HG03565 (cell line): ENCODE measurements around the gene PCDH9.

Source experiments
- ATAC-seq: cut with Tn5 transposase; IDR thresholded peaks from one replicate; pipeline ENCODE4 v1.9.1; 2021; ENCODE audit warnings: mild to moderate bottlenecking, moderate library complexity; ENCODE audit not compliant: unreplicated experiment

Gene PCDH9

DNA sequence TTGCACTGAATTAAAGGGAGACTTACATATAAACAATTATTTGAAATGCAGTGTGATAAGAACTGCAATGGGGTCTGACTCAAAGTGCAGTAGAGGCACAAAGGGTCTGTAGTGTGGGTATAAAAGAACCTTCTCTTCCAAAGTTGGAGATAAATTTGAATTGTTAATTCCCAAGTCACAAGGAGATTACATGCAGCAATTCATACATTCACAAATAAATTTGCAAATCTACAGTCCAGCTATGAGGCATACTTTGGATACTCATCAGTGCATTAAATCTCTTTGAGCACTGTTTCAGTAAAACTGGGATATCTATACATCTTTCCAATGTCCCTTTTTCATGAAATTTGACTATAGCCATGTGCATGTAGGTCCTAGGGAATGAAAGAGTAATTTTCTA is 799.4 kb downstream of the PCDH9 start:
- no peak for ATAC-seq

DNA sequence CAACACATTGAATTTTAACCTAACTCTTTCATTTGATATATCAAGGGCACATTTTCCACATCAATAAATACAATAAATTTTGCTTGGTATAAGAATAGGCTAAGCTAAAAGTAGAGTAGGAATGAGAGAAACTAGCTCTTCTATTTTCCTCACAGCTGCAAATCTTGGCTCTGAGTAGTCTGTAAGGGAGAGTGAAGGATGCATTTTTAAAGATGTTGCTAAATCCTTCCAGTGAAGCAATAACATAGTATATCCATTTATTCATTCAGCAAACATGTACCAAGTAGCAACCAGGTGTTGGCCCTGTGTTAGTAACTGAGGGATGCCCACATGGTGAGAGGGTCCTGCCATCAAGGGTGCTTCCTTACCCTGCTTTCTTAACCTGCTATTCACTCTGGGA is 799.9 kb downstream of the PCDH9 start:
- ATAC-seq = no peak

DNA sequence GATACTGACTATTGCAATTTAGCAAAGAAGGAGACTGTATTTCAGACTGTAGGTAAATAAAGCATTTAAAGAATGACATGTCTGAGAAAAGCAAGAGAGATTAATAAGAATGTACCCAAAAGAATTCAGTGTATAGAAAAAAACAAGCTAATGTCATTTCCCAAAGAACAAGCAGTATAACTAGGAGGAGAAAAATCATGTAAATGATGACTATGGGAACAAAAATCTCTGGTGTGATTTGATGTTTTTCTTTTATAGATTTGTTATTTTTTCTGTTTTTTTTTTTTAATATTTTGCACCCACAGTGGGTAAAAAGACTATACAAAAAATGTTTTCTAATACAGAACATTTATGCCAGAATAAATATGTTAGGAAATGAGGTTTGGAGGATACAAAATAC is 801.0 kb downstream of the PCDH9 start:
- ATAC-seq = no peak

DNA sequence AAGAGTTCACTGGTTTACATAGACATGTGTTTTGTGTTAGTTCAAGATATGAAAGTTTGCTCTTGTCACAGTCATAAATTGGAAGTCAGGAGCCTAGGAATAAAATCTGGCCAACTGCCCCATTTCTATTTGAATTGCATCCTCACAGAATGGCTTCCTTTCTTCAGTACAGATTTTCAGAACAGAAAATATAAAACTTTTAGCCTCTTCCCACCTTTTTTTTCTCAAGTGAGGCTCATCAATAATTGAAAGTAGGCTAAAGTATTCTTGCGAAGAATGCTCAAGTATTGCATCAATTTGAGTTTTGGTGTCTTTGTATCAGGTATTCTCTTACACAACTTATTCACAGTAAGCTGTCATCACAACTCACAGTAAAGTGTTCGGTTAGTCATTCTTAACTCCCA is 802.7 kb downstream of the PCDH9 start:
- ATAC-seq = no peak

DNA sequence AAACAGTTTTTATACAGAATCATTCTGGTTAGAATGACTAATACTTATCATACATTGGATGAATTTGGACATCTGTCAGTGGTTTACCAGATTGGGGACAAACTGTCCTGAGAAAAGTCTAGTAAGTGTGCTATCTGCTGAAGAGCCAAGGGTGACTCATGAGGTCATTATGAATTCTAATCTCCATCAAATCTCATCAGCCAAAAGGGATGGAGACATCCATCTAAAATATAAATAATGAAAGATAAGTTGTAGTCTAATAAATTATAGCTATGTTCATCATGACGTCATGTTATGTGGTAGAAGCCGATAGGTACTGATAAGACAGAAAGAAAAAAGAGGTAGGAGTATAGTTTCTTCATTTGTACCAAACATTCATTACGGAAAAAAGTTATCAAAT is 804.4 kb downstream of the PCDH9 start:
- no peak for ATAC-seq

DNA sequence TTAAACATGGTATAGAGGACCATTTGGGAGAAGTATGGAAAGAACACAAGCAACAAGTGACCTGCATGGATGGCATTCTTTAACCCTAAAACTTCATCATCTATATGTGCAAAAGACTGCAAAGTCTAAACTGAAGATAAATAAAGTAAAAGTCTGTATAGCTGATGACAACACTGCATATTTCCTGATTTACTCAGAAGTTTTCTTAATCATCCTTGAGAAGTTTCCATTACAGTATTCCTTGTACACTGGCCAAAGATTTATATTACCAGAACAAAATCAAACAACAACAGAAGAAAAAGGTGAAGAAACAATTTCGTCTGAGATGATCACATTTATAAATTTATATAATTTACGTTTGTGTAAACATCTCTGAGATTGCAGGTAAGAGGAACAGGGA is 805.7 kb downstream of the PCDH9 start:
- ATAC-seq = no peak

DNA sequence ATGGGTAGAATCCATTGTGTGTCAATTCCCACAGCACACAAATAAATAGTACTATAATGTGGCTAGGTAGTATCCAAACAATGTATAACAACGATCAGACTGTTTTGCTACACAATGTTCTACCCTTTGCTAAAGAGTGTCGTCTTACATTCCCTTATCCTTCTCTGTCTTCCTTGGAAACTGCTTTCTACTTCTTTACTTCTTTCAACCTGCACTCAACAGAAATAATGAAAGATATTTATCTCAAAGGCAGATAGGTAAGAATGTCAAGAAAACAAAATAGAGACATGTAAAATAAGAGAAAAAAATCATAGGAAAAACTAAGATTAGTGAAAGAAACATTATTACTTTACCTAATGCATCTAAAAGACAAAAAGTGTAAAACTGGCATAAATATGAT is 814.7 kb downstream of the PCDH9 start:
- ATAC-seq = no peak

DNA sequence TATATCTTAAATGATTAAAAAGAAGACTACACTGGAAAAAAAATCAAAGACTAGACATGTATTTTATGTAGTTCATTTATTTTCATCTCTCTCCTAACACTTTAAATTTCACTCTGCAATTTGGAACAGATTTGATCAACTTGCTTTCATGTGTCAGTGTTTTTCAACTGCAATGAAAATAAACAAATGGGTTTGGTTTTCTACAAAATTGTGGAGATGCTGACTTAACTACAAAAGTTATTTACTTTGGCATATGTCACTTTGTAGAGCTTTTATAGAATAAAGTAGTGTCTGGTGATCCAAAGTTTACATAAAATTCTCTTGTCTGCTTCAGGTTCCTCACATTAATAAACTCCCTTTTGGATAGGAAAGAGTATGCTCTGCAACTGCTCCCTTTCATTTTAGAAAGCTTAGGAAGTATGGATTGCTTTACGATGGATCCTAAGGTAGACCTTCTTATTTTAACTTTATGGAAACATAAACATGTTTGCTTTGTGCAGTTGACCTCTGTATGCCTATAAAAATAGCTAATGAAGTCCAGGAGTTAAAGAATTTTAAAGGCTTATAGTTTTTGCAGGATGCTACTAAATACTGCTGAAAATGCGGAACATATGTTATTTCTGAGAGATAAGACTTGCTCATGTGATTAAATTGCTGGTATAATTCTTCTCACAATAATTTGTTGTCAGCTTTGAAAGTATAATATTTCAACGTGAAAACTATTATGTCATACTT is 815.9 kb downstream of the PCDH9 start:
- no peak for ATAC-seq

DNA sequence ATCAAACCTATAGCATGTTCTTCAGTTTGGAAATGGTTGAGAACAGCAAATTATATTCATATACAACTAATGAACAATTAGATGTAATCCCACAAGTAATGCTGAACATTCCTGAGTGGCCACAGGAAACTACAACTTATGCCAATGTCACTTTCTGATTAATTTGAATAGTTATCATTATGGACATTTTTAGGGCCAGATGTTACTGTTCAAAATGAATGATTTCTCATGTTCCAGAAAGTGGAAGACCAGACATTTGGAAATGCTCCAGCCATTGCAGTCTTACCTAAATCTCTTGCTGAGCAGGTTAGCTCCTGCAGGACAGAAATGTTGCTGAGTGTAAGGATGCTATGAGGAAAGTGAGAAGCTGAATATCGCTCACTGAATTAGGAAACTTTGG is 819.8 kb downstream of the PCDH9 start:
- ATAC-seq = no peak

DNA sequence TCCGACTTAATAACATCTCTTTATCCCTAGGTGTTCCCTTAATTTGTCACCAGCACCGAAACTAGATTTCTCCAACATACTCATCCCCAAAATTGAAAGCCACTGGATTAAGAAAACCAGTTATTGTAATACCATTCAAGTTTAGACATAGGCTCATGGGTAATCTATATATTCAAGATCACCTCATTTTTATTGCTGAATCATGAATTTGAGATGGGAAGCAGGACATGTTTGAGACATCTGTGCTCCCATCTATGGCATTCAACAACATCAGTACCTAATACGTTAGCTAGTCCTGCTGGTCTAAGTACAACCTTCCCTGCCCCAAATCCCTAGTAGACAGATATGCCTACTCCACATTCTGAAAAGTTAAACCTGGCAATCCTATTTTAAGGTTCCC is 820.6 kb downstream of the PCDH9 start:
- ATAC-seq = no peak

DNA sequence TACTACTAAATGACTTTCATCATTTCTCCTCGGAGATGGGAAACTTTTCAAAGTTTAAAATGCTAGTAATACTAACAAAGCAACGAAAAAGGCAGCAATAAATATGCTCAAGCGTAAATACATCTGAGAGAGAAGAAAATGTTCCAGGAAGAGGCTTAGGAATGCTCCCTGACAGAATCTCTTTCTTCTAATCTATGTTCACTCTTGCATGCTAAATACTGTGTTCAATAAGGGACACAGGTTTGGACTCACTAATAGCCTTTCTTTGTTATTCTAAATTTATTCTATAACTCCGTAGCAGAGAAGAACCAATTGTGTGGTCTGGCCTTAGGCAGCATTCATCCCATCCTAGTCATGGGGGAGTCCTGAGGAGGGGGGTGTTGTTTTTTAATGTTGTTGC is 823.0 kb downstream of the PCDH9 start:
- ATAC-seq = no peak

DNA sequence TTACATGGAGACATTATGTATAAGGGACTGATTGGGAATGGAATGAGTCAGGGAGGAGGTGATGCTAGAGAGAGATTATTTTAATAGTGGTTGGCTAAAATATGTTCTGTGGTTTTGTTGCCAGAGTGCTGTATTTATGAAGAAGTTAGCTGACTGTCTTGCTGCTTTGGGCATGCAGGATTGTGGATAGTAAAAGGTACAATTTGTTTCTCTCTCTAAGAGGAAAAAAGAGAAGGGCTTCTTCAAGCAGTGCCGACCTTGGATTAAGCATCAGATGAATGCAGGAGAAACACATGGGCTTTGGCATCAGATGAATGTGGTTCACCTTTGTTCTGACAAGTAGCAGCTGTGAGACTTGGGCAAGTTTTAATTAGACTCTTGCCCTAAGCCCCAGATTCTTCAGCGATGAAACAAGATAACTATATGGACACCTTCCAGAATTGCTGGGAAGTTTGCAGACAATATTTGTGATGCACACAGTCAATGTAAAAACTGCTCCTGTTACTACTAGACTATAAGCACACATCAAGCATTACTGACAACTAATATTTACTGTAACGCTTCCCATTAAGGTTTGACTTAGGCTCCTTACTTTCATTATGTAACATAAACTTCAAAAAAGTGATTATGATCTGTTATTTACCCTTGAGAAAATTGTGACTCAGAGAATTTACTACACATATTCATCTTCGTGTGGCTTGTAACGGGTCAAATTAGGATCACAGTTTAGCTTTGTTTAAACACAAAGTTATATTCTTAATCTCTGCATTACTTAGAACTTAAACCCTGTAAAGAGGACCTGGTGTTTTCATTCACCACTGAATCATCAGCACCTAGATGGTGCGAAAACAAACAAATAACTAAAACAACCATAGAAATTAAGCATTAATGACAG is 824.0 kb downstream of the PCDH9 start:
- ATAC-seq = no peak

DNA sequence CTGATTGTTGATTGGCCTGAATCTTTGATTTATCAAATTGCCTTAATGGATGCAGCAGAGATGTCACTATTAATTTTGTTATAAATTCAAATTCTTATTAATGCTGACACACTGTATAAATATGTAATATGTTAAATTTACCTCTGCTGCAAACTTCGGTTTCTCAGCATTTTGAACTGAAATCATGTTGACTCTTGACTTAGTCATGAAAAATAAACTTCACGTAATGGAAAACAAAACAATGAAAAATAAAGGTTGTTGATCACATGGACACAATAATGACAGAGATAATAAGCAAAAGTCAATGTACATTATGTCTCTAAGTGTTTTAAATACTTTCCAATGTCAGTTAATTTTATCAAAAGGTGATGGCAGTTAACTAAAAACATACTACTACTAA is 827.6 kb downstream of the PCDH9 start:
- no peak for ATAC-seq

DNA sequence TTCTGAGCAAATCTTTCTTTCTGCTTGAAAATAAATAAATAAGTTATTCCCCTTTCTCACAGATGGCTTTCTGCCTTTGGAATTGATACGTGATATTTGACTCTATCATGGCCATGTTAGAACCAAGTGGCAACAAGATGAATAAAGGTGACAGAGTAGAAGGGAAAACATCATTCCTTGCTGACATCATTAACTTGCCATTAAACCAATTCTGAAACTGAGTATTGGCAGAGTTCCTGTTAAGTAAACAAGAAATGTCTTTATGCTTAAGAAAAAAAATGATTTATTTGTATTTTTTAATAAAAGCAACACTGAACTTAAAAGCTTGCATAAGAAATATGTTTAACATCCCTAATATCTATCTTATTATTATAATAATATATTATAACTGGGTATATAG is 828.1 kb downstream of the PCDH9 start:
- no peak for ATAC-seq

DNA sequence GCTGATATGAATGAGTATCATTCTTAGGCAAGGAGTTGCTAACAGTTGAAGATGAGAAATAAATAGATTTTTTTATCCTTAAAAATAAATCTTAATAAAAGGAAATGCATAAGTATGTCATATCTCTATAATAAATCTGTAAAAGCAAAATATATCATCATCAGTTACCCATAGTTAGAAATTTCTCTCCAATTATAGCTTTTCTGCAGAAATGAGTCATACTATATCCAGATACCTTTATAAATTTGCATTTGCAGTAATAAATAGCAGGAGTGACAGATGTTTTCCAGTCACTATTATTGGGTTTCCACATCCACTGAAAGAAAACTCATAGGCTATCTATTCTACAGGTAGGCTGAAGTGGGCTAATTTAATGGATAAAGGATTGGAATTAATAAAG is 829.8 kb downstream of the PCDH9 start:
- ATAC-seq = no peak

DNA sequence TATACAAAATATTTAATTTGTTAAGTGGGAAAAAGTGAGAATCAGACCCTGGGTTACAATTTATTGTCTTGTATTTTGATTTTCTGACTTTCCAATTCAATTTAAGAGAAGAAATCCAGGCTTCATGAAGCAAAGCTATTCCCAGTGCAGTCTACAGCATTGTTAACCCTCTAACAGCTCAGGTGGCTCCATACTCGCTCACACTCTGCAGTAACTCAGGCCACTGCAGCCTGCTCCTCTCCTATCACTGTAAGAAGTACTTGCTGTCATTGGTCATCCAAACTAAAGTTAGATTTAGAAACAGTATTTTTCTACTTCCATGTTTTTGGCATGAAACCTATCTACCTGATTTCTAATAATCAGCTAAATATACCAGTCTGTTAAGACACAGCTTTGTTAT is 830.3 kb downstream of the PCDH9 start:
- no peak for ATAC-seq

DNA sequence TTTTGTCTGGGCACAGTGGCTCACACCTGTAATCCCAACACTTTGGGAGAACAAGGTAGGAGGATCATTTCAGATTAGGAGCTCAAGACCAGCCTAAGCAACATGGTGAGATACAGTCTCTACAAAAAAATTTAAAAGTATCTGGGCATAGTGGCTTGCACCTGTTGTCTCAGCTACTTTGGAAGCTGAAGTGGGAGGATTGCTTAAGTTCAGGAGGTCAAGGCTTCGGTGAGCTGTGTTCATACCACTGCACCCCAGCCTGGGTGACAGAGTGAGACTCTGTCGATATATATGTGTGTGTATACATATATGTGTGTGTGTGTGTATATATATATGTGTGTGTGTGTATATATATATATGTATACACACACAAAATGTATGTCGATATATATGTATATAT is 833.0 kb downstream of the PCDH9 start:
- no peak for ATAC-seq

DNA sequence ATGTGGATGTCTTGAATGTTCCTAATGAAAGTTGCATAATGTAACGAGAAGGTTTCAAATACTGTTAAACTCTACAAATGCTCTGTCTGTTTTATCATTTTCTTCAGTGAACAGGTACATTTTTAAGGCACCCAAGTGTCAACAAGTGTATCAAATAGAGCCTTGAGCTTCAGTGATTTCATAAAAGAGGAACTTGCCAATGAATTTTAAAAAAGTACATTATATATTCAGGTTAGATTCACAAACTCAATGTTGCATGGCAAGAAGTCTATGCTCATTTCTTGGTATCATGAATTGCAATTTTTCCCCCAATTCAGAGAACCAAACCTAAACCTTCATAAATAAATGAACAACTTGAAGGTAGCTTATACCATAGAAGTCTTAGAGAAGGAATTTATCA is 838.8 kb downstream of the PCDH9 start:
- ATAC-seq = no peak

DNA sequence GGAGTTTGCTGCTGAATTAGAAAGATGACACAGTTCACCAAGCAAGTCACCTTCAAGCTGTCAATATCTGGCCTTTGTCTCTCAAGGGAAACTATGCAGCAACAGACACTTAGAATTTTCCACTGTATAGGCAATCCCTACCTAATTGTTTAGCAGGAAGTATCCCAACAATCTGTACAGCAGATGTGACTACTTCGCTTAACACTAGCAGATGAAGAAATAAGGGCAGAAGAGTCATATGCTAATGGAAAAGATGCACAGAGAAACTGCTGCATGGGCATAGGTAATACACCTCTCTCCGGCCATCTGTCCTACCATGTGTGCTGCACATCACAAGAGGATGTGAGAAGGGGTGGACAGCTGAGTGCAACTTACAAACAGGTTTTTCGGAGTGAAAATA is 851.2 kb downstream of the PCDH9 start:
- ATAC-seq = no peak

DNA sequence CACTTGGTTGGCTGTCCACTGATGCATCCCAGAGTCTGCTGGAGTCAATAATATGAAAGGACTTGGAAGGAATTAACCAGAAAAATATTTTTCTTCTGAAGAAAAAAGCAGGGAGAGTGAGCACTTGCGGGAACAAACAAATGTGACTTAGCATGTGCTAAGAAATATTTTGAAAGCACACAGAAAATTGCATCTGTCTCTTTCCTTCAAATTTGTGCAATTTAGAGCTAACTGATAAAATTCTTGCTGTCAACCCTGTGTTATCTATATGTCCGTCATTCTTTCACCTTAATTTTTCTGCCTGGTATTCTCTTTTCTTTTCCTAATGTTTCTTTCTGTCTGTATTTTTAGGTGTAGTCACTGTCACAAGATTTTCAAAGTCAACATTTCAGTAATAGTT is 852.6 kb downstream of the PCDH9 start:
- no peak for ATAC-seq

DNA sequence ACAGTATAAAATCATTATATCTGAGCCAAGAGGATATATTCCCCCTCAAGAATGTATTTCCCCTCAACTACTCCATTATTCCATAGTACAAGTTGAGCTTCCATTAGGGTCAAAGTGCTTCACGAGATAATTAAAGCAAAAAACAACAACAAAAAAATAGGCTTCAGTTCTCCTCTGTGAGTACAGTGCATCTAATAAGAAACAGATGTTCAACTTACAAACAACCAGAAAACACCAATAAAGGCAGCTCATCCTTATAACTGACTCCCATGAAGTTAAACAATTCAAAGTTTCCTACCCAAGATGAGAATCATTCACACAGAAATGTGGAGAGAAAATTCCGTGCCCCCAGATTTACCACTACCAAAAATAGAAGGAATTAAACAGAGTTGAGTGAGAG is 854.4 kb downstream of the PCDH9 start:
- ATAC-seq = no peak

DNA sequence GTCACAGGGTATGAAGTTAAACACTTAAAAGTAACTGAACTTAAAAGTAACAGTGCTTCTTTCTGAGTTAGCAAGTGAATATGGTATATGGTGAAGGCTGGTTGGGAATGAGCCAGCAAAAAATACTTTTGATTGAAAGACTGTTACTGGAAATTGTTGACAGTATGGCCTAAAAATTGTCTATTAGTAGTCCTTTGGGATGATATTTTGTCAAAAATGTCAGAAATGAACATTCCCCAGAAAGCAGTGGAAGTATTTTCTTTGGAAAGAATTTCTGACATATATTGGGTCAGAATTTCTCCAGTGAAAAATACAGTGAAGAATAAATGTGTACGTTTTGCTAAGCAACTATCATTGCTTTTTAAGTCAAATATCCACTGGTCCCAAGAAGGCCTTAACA is 860.5 kb downstream of the PCDH9 start:
- ATAC-seq = no peak
